K562 (cell line): ENCODE results near the gene YPEL2. TPM values are rescaled to one million over a fixed set of nuclear protein-coding genes. Genes with fewer than 3 reads are reported as not detected.

Experiments
- BRF1 ChIP-seq: IDR thresholded peaks from 3 replicates; pipeline ENCODE4 v1.6.1; 2011; ENCODE audit warnings: borderline replicate concordance, mild to moderate bottlenecking; ENCODE audit not compliant: insufficient read length; ENCODE audit errors: extremely low read depth
- FOS ChIP-seq: IDR thresholded peaks from 3 replicates; pipeline ENCODE4 v1.6.1; 2011; ENCODE audit not compliant: insufficient read length; ENCODE audit errors: extremely low read depth
- FOSL1 ChIP-seq: fragments of 200-800 bp; sonication (Bioruptor generic); conservative IDR thresholded peaks from 2 replicates; pipeline ENCODE4 v1.6.1; 2016; ENCODE audit warnings: missing genetic modification characterization, missing compliant biosample characterization
- FOXA1 ChIP-seq: fragments of 450-650 bp; IDR thresholded peaks from 2 replicates; pipeline ENCODE4 v1.6.1; 2016; ENCODE audit warnings: mild to moderate bottlenecking, borderline replicate concordance
- MAZ ChIP-seq, 2 experiments: fragments of 450-650 bp in 1 of 2; sonication (generic) in 1 of 2; formaldehyde crosslinking; IDR thresholded peaks in 1 of 2; conservative IDR thresholded peaks in 1 of 2; 2 replicates each; pipeline versions ENCODE4 v1.4.0 to v1.5.0; 2020; ENCODE audit warnings: mild to moderate bottlenecking in 1 of 2, missing genetic modification reagents in 1 of 2
- MEF2D ChIP-seq: conservative IDR thresholded peaks from 2 replicates; pipeline ENCODE4 v1.6.1; 2016; ENCODE audit warnings: low read depth, missing genetic modification characterization, missing compliant biosample characterization
- NR2F6 ChIP-seq: fragments of 450-650 bp; formaldehyde crosslinking; IDR thresholded peaks from 2 replicates; pipeline ENCODE4 v1.4.0; 2020; ENCODE audit warnings: mild to moderate bottlenecking
- SMARCA4 ChIP-seq: fragments of 450-650 bp; IDR thresholded peaks from 2 replicates; pipeline ENCODE4 v1.6.1; 2016
- SMC3 ChIP-seq: conservative IDR thresholded peaks from 2 replicates; pipeline ENCODE4 v1.6.1; 2011; ENCODE audit warnings: low read depth, low read length, improper control_type of control experiment; ENCODE audit not compliant: insufficient read depth
- ZNF140 ChIP-seq: fragments of 250-450 bp; sonication (Bioruptor Pico); IDR thresholded peaks from 2 replicates; pipeline ENCODE4 v1.8.0; 2021; ENCODE audit warnings: moderate library complexity, mild to moderate bottlenecking, inconsistent platforms
- ZNF212 ChIP-seq: fragments of 450-650 bp; formaldehyde crosslinking; IDR thresholded peaks from 2 replicates; pipeline ENCODE4 v1.4.0; 2020; ENCODE audit warnings: mild to moderate bottlenecking
- ZNF766 ChIP-seq: fragments of 200-800 bp; sonication (Bioruptor generic); conservative IDR thresholded peaks from 2 replicates; pipeline ENCODE4 v1.6.1; 2016; ENCODE audit warnings: missing genetic modification characterization, missing compliant biosample characterization
- polyA plus RNA-seq, 8 experiments: library from polyadenylated mRNA; depleted of rRNA in 4 of 8; stranded (reverse) in 5 of 8; unstranded in 3 of 8; fragments of >200 nt; fragmentation: Nextera tagmentation in 2 of 8; fragmentation: Illumina TruSeq in 1 of 8; extraction: Ambion mirVana in 2 of 8; extraction: Trizol in 1 of 8; gene quantifications; 2 replicates each; pipeline versions ENCODE4 v1.2.1 to v1.2.3, GENCODE V29; 2011 to 2014; ENCODE audit warnings: inconsistent platforms in 1 of 8, missing spikeins in 1 of 8
- total RNA-seq, 7 experiments: library from RNA; depleted of rRNA in 6 of 7; stranded (reverse); fragments of >200 nt in 6 of 7; fragmentation: Illumina TruSeq in 2 of 7; extraction: Trizol in 2 of 7; gene quantifications; 2 replicates each; pipeline versions ENCODE4 v1.2.1 to v1.2.3, GENCODE V29; 2011 to 2021; ENCODE audit warnings: low replicate concordance in 1 of 7
- TF ChIP-seq, protein P1 (sequence below): fragments of 250-450 bp; sonication (Bioruptor Pico); IDR thresholded peaks from 2 replicates; pipeline ENCODE4 v1.4.0; 2020; ENCODE audit warnings: mild to moderate bottlenecking, moderate library complexity
- TF ChIP-seq, protein P2 (sequence below): sonication (generic); formaldehyde crosslinking; IDR thresholded peaks from 2 replicates; pipeline ENCODE4 v1.9.0; 2022; ENCODE audit warnings: mild to moderate bottlenecking, missing genetic modification reagents
- TF ChIP-seq, protein P3 (sequence below), 2 experiments: fragments of 250-450 bp in 1 of 2; fragments of 450-650 bp in 1 of 2; sonication (Bioruptor Pico) in 1 of 2; IDR thresholded peaks; 2 replicates each; pipeline versions ENCODE4 v1.6.1 to v1.8.0; 2016 to 2021; ENCODE audit warnings: mild to moderate bottlenecking in 2 of 2, moderate library complexity in 2 of 2, missing compliant biosample characterization in 1 of 2, missing genetic modification characterization in 1 of 2
- TF ChIP-seq, protein P4 (sequence below): fragments of 450-650 bp; IDR thresholded peaks from 2 replicates; pipeline ENCODE4 v1.7.1; 2018; ENCODE audit warnings: mild to moderate bottlenecking, low read depth; ENCODE audit not compliant: partially characterized antibody

YPEL2 gene
- total and polyA plus RNA-seq, 9 of the 15 experiments (the other 6 are each of a cell fraction or from before 2014, with no cell fraction given) = 0.11 to 2.4 (median 0.47) TPM

DNA sequence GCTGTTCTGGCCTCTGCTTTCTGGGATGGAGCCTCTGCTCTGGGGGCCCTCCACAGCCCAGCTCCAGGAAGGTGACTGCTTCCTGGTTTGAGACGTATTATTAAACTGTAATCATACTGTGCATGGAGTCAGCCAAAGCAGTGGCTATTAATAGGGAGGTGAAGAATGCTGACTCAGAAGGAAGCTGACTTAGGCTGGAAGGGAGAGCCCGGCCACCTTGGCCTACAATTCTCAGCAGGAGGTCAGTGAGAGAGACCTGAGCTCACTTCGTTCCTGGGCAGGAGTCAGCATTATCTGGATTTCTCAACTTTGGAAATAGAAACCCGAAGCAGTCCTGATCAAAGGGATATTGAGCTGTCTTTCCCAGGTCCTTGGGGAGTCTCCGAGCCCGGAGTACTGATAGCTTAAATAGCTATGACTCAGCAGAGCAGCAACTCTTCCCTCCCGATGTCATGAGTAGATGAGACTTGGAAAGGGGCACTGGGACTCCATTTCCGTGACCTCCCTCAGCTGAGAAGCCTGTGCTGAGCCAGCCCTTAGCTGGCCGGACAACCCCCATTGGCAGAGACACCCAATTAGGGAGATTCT lies 91.8 kb downstream of the YPEL2 start (continued):
- TF ChIP-seq FOS = no peak
- TF ChIP-seq ZNF766 (CRISPR knock-in tag) = peak; percentile 40; the same call in 1 of the 2 replicates
- TF ChIP-seq MEF2D (tag) = peak; percentile 75; the same call in 1 of the 2 replicates
- TF ChIP-seq, protein P1, sequence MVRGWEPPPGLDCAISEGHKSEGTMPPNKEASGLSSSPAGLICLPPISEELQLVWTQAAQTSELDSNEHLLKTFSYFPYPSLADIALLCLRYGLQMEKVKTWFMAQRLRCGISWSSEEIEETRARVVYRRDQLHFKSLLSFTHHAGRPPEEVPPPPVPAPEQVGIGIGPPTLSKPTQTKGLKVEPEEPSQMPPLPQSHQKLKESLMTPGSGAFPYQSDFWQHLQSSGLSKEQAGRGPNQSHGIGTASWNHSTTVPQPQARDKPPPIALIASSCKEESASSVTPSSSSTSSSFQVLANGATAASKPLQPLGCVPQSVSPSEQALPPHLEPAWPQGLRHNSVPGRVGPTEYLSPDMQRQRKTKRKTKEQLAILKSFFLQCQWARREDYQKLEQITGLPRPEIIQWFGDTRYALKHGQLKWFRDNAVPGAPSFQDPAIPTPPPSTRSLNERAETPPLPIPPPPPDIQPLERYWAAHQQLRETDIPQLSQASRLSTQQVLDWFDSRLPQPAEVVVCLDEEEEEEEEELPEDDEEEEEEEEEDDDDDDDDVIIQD (CRISPR knock-in tag) = no peak
- no peak for TF ChIP-seq FOXA1
- no peak for TF ChIP-seq NR2F6 (CRISPR knock-in tag)
- no peak for TF ChIP-seq ZNF140
- TF ChIP-seq, protein P2, sequence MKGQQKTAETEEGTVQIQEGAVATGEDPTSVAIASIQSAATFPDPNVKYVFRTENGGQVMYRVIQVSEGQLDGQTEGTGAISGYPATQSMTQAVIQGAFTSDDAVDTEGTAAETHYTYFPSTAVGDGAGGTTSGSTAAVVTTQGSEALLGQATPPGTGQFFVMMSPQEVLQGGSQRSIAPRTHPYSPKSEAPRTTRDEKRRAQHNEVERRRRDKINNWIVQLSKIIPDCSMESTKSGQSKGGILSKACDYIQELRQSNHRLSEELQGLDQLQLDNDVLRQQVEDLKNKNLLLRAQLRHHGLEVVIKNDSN (CRISPR knock-in tag) = no peak
- TF ChIP-seq SMC3 = no peak
- peak in 1 of 2 experiments; percentile 45; a peak in 1 of 4 replicates for TF ChIP-seq MAZ (CRISPR knock-in tag; conservative IDR thresholded peaks at IDR 0.05 in 1 of 2, IDR thresholded peaks at IDR 0.05 in 1 of 2)
- TF ChIP-seq, protein P3, sequence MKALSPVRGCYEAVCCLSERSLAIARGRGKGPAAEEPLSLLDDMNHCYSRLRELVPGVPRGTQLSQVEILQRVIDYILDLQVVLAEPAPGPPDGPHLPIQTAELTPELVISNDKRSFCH (CRISPR knock-in tag; IDR thresholded peaks at IDR 0.05) = no peak
- TF ChIP-seq, protein P3 (tag; IDR thresholded peaks at IDR 0.05) = no peak
- TF ChIP-seq SMARCA4 = peak; percentile 86
- TF ChIP-seq, protein P4, sequence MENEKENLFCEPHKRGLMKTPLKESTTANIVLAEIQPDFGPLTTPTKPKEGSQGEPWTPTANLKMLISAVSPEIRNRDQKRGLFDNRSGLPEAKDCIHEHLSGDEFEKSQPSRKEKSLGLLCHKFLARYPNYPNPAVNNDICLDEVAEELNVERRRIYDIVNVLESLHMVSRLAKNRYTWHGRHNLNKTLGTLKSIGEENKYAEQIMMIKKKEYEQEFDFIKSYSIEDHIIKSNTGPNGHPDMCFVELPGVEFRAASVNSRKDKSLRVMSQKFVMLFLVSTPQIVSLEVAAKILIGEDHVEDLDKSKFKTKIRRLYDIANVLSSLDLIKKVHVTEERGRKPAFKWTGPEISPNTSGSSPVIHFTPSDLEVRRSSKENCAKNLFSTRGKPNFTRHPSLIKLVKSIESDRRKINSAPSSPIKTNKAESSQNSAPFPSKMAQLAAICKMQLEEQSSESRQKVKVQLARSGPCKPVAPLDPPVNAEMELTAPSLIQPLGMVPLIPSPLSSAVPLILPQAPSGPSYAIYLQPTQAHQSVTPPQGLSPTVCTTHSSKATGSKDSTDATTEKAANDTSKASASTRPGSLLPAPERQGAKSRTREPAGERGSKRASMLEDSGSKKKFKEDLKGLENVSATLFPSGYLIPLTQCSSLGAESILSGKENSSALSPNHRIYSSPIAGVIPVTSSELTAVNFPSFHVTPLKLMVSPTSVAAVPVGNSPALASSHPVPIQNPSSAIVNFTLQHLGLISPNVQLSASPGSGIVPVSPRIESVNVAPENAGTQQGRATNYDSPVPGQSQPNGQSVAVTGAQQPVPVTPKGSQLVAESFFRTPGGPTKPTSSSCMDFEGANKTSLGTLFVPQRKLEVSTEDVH = no peak
- no peak for TF ChIP-seq BRF1
- TF ChIP-seq ZNF212 (CRISPR knock-in tag) = no peak
- peak; percentile 86 for TF ChIP-seq FOSL1 (tag)
